Cardiac muscle cell (in vitro differentiated cells and primary cell): Measurements from ENCODE around the gene ZNF316. TPM values are rescaled to one million over a fixed set of nuclear protein-coding genes. Genes with fewer than 3 reads are reported as not detected.

Experiments
- DNase-seq, 2 donors: peaks; one replicate each; pipeline versions ENCODE4 v3.0.0 to v3.0.0-alpha.2; 2010 to 2017; ENCODE audit warnings: low read depth in 1 of 2, low spot score in 1 of 2
- H3K27ac ChIP-seq: fragments of 200-600 bp; sonication (generic); 2 replicates; pipeline ENCODE4 v1.5.1; 2016
- H3K27me3 ChIP-seq: fragments of 200-600 bp; sonication (generic); 2 replicates; pipeline ENCODE4 v1.6.0; 2016; ENCODE audit warnings: control low read depth
- H3K36me3 ChIP-seq: fragments of 200-600 bp; sonication (generic); 2 replicates; pipeline ENCODE4 v1.5.1; 2016; ENCODE audit warnings: control low read depth
- H3K4me1 ChIP-seq: fragments of 200-600 bp; sonication (generic); 2 replicates; pipeline ENCODE4 v1.8.1; 2017; ENCODE audit warnings: low read depth, mild to moderate bottlenecking, mixed run types
- H3K4me3 ChIP-seq: fragments of 200-600 bp; sonication (generic); 2 replicates; pipeline ENCODE4 v1.5.1; 2016; ENCODE audit warnings: mild to moderate bottlenecking
- H3K9me3 ChIP-seq: fragments of 200-600 bp; sonication (generic); 2 replicates; pipeline ENCODE4 v1.5.1; 2017; ENCODE audit warnings: low read depth, mild to moderate bottlenecking, control low read depth
- CTCF ChIP-seq: IDR thresholded peaks from 2 replicates; pipeline ENCODE4 v1.5.1; 2012; ENCODE audit warnings: low read depth, mild to moderate bottlenecking, low read length
- polyA plus RNA-seq: library from polyadenylated mRNA; unstranded; fragments of >200 nt; fragmentation: Nextera tagmentation; extraction: Ambion mirVana; gene quantifications from 2 replicates; pipeline ENCODE4 v1.2.1, GENCODE V29; 2016
- total RNA-seq: library from RNA; depleted of rRNA; stranded (reverse); fragments of >200 nt; gene quantifications from 2 replicates; pipeline ENCODE4 v1.2.3, GENCODE V29; 2016

Gene ZNF316
- total and polyA plus RNA-seq, 2 experiments from 2014 or later: 24.9 to 40.6 TPM

- no peak for TF ChIP-seq CTCF
- Histone ChIP-seq H3K27ac (no peak overlapping the region), H3K36me3 (peaks cover 22% of the 10 kb centered on the region), H3K4me1 (no peaks in the 10 kb centered on the region), H3K4me3 (no peak overlapping the region), H3K27me3 (no peaks in the 10 kb centered on the region), H3K9me3 (no peaks in the 10 kb centered on the region)
- no peak for DNase-seq
These were observed 11.6 kb downstream of the ZNF316 start for GRCh38 chr7:6648815-6649104.

- DNase-seq: no peak
- TF ChIP-seq CTCF: no peak
- peaks cover 28% of the 10 kb centered on the region for H3K36me3 ChIP-seq
These were observed 12.3 kb downstream of the ZNF316 start for GRCh38 chr7:6649241-6649961.

GRCh38 chr7:6650086-6650485 is 13.0 kb downstream of the ZNF316 start:
- no peak overlapping the region for H3K27ac ChIP-seq
- H3K4me3 ChIP-seq: no peak overlapping the region
- peaks cover 29% of the 10 kb centered on the region for H3K36me3 ChIP-seq
- H3K4me1 ChIP-seq: no peaks in the 10 kb centered on the region
- H3K9me3 ChIP-seq: no peaks in the 10 kb centered on the region
- no peak for TF ChIP-seq CTCF
- no peak for DNase-seq
- H3K27me3 ChIP-seq: no peaks in the 10 kb centered on the region

More at GRCh38 chr7:6649241-6649961, 12.3 kb downstream of the ZNF316 start:
- no peak overlapping the region for H3K27ac ChIP-seq
- no peaks in the 10 kb centered on the region for H3K27me3 ChIP-seq
- no peaks in the 10 kb centered on the region for H3K4me1 ChIP-seq
- no peak overlapping the region for H3K4me3 ChIP-seq
- H3K9me3 ChIP-seq: no peaks in the 10 kb centered on the region

GRCh38 chr7:6650521-6651011 is 13.4 kb downstream of the ZNF316 start:
- no peak for DNase-seq
- Histone ChIP-seq H3K36me3 (peaks cover 33% of the 10 kb centered on the region), H3K27me3 (no peaks in the 10 kb centered on the region), H3K9me3 (no peaks in the 10 kb centered on the region), H3K27ac (no peak overlapping the region), H3K4me1 (no peaks in the 10 kb centered on the region), H3K4me3 (no peak overlapping the region)
- no peak for TF ChIP-seq CTCF

GRCh38 chr7:6651851-6652445 is 14.8 kb downstream of the ZNF316 start:
- no peaks in the 10 kb centered on the region for H3K4me1 ChIP-seq
- H3K4me3 ChIP-seq: no peak overlapping the region
- no peak for DNase-seq
- H3K27ac ChIP-seq: no peak overlapping the region
- H3K9me3 ChIP-seq: no peaks in the 10 kb centered on the region
- H3K36me3 ChIP-seq: peaks cover 31% of the 10 kb centered on the region
- no peaks in the 10 kb centered on the region for H3K27me3 ChIP-seq
- TF ChIP-seq CTCF: no peak
